GM19324 (cell line): Measurements from ENCODE around the gene U2AF1L4.

Experiments
- ATAC-seq: cut with Tn5 transposase; IDR thresholded peaks from one replicate; pipeline ENCODE4 v1.9.1; 2021; ENCODE audit warnings: mild to moderate bottlenecking, moderate library complexity; ENCODE audit not compliant: unreplicated experiment, low FRiP score

U2AF1L4 gene

DNA sequence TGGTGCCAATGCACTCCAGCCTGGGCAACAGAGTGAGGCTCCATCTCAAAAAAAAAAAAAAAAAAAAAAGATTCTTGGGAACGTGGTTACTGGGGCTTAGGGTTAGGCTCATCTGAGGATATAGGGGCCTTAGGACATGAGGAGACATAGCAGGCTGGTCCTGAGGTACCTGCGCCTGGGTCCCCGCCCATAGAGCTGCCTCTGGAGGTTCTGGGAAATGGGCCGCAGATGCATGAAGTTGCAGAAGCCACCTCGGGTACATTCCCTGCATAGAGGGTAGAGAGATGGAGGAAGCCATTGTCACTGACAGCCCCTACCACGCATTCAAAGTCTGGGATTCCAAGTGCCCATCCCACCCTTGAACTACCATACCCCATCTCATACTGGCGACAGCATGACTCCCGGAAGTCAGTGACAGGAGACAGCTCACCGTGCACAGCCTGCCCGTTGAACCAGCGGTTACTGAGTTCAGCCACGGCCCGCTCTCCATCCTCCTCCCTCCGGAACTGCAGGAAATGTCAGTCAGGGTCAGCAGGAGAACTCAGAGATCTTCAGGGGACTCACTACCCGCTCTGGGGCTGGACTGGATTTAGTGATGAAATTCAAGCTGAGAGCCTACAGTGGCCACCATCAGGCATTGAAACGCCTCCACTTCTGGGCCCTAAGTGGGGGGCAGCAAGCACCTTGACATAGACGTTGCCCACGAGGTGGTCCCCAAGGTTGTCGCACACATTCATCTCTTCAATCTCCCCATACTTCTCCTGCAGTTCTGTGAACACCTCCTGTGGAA is 1.4 kb downstream of the U2AF1L4 start:
- no peak for ATAC-seq

DNA sequence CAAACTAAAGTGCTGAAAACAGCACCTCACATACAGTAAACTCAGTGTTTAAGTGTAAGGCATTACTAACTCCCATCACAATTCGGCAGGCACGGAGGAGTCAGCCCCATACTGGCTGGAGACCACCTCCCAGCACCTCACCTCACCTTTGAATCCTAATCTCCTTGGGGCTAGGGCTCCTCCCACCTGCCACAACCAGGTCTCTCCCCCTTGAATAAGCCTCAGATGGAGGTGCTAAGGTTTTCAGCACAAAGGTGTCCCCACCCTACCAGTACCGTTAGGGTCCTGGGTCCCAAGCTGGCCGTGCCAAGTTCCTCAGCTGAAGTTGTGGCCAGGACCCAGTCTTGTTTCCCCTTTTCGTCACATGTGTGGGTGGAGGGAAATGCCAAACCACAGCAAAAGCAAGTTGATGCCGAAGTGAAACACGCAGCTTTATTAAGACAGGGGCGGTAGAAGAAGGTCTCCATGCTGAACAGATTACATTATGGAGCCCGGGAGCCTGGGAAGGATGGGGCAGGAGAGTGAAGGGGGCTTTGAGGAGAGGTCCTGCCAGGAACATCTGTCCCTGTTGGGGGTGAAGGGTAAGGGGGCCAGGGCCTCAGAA is 3.0 kb downstream of the U2AF1L4 start, which contains the start of gene IGFLR1:
IGFLR1 (minus strand) TSS at position 332 of the 604 bp plus-strand sequence. CDS start 1,272 bp downstream, outside the sequence.
- ATAC-seq = no peak

DNA sequence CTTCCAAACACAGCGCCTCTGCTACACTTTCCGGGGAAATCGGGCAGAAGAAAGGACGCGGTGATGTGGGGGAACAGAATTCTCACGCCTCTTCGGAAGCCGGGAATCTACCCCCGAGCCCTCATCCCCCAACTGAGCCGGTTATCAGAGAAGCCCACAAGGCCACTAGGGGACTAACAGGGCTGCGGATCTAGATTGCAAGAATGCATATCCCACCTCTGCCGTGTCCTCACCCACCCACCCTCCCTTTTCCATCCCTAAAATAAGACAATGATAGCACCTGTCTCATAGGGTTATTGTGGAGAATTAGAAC is 4.1 kb downstream of the U2AF1L4 start:
- ATAC-seq = no peak

DNA sequence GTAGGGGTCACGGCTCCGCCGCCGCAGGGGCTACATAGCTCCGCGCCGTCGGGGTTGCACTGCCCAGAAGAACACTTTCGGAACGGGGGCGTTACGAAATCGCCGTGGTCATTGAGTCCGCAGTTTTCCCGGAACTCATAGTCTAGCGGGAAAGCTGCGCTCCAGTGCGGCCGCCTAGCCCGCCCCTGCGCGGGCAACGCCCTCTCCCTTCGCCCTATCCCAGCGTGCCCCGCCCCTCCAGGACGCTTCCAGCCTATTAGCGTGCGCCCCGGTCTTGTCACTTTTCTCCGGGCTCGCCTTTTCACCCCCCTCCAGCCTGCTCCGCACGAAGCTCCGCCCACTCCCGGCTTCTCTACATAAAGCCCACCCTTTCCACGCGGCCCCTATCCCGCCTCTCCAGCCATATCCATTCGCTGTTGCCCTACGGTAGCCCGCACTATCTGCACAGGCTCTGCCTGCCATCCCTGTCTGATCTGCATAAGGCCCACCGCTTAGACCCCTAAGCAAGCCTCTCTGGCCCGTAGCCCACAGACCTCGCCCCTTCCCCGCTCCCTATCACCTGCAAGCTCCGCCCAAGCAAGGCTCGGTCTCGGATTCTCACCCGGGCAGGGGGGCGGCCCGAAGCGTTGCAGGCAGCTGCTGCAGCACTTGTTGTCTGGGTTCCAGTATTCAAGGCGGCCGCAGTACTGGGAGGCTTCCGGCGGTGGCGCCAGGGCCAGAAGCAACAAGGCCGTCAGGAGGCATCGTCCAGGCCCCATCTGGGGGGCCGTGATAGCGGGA is 4.6 kb downstream of the U2AF1L4 start:
- ATAC-seq = peak; percentile 61

DNA sequence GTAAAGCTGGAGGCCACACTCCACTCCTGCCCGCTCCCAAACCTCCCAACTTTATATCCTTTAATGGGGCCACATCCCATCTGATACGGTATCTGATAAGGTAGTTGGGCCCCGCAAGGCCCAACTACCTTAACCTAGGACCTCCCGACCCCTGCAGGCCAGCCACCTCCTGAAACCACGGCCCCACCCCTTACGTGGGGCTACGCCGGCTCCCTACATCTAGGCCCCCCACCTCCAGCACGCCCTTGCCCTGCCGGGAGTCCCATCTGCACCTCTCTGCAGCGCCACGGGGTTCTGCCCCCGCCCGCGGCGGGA is 5.2 kb downstream of the U2AF1L4 start:
- ATAC-seq = no peak

DNA sequence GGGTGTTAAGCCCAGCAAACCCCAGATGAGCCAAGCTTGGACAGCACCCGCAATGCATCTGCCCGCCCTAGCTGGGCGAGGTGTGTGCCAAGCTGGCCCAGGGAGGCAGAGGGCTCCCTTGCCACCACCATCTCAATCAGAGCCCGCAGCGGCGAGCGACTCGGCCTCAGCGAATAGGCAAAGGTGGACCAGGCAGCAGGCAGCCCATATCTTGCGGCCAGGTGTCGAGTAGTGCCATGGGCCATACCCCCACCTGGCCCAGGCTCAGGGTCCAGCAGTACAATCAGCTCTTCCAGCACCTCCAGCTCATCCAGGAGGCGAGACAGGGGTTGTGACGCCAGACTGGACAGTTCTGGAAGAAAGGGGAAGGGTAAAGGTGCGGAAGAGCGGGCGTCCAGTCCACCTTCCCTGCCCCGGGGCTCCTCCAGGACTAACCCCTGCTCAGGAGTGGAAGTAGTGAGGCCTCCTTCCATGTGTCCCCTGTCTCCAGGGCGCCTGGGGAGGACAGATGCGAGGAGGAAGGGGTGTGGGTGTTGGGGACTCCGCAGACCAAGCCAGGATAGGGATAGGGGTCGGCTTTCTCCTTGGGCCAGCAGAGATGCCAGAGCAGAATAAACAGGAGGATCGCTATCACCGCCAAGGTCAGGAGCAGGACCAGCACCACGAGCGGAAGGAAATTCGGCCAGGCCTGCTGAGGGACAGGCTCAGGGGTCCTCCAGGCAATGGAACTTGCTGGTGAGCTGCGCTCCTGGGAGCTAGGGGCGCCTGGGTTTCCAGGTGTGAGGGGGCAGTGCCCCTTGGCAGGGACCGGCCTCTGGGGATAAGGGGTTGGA is 5.7 kb downstream of the U2AF1L4 start:
- ATAC-seq = no peak

DNA sequence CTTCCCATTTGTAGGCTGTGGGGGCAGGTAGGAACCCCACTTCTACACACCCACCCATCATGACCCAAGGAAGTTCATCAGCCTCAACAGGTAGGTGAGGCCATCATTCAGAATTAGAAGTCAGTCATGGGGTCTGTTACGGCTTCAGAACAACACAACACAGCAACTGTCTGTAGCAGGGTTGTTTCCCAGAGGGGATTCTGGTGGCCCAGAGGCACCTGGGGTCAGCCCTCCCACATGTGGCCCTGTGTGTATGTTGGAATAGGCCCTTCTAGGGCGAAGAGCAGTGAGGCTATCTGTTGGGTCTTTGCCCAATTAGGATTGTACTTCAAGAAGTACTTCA is 6.4 kb downstream of the U2AF1L4 start:
- no peak for ATAC-seq

DNA sequence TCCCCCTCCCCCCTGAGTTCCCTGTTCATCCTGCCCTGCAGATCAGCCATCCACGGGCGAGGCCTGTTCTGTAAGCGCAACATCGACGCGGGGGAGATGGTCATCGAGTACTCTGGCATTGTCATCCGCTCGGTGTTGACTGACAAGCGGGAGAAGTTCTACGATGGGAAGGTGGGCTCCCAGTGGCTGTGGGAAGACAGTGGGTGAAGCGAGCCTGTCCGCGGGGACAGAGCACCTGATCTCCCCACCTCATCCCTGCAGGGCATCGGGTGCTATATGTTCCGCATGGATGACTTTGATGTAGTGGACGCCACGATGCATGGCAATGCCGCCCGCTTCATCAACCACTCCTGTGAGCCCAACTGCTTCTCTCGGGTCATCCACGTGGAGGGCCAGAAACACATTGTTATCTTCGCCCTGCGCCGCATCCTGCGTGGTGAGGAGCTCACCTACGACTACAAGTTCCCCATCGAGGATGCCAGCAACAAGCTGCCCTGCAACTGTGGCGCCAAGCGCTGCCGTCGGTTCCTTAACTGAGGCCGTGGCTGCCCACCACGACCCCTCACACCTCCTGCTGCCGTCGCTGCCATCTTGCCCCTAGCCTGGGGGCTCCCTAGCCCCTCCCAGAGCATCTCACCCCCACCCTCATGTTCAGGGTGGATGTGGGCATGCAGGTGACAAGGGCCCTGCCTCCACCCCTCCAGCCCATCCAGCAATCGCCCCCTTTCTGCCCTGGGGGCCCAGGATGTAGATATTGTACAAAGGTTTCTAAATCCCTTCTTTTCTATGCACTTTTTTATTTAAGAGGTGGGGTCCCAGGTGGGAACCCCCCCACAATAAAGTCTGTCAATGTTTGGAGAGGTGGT is 7.0 kb downstream of the U2AF1L4 start:
- no peak for ATAC-seq

DNA sequence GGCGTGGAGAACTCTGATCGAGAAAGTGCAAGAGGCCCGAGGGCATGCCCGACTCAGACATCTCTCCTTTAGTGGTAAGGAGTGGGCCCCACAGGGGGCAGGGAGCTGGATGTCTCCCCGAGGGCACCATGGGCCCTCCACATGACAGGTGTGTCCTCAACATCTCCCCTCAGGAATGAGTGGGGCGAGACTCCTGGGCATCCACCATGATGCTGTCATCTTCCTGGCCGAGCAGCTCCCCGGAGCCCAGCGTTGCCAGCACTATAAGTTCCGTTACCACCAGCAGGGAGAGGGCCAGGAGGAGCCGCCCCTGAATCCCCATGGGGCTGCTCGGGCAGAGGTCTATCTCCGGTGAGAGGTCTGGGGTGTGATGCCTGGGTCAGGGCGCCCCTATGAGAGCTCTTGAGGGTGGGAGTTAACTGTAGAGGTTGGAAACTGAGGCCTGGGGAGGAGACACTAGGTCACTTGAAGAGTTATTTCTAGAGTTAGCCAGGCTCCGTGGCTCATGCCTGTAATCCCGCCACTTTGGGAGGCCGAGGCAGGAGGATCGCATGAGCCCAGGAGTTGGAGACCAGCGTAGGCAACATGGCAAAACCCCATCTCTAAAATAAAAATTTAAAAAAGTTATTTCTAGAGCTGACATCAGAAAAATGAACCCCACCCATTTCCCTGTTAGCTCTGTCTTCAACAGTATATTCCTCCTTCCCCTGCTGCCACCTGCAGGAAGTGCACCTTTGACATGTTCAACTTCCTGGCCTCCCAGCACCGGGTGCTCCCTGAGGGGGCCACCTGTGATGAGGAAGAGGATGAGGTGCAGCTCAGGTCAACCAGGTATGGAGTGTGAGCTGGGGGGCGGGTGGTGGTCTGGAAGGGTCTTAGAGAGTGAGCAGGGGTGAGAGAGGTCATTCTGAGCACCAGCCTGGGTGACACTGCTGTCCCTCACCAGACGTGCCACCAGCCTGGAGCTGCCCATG is 8.0 kb downstream of the U2AF1L4 start:
- no peak for ATAC-seq

DNA sequence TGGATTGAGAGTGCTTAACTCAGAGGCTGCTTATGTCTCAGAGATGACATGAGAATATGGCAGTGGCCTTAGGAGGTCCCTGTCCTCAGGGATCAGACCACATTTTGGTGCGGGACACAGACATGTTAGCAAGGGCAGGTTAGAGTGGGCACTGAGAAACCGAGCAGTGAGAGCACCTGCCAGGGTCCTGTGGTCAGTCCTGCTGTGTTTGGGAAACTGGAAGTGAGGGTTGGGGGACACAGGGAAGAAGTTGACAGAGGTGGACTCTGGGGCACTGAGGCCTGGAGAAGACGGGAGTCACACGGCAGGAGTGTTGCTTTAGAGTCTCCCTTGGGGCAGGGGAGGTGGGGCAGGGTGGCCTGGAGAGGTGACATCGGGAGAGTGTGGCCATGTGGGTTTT is 10.3 kb downstream of the U2AF1L4 start:
- ATAC-seq = no peak

DNA sequence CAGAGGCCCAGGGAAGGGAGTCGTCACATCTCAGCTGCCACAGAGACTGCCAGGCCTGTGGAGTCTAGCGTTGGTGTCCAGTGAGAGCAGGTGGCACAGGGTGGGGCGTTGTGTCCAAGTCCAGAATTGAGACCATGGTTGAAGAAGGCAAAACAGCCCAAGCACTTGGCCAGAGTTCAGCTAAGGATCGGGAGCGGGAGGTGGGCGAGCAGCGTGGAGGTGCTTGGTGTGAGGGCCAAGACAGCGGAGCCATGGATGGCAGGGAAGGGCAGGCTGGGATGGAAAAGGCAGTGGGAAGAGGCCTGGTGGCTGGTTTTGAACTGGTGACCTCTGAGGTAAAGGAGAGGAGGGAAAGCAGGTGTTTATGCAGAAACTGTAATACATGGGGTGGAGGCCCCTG is 10.9 kb downstream of the U2AF1L4 start:
- ATAC-seq = no peak

DNA sequence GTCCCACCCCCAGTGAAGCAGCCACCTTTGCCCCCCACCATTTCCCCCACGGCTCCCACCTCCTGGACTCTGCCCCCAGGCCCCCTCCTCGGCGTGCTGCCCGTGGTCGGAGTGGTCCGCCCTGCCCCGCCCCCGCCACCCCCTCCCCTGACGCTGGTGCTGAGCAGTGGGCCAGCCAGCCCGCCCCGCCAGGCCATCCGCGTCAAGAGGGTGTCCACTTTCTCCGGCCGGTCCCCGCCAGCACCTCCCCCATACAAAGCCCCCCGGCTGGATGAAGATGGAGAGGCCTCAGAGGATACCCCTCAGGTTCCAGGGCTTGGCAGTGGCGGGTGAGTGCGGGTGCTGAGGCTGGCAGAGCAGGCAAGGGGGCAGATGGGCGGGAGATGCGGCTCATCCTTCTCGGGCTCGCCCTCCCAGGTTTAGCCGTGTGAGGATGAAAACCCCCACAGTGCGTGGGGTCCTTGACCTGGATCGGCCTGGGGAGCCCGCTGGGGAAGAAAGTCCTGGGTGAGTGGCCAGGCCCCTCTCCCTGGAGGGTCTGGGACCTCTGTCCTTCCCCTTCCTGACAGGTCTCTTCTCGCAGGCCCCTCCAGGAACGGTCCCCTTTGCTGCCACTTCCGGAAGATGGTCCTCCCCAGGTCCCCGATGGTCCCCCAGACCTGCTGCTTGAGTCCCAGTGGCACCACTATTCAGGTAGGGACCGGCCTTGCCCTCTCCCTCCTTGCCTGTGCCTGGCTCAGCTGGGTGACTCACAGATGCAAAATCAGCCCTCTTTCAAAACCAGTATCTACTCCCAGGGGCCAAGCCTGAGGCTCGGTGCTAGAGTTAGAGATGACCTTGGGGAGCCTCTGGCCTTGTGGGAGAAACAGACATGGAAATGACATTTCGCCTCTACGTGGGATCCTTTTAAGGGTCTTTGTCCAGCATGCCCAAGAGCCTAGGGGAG is 11.8 kb downstream of the U2AF1L4 start:
- ATAC-seq = no peak

DNA sequence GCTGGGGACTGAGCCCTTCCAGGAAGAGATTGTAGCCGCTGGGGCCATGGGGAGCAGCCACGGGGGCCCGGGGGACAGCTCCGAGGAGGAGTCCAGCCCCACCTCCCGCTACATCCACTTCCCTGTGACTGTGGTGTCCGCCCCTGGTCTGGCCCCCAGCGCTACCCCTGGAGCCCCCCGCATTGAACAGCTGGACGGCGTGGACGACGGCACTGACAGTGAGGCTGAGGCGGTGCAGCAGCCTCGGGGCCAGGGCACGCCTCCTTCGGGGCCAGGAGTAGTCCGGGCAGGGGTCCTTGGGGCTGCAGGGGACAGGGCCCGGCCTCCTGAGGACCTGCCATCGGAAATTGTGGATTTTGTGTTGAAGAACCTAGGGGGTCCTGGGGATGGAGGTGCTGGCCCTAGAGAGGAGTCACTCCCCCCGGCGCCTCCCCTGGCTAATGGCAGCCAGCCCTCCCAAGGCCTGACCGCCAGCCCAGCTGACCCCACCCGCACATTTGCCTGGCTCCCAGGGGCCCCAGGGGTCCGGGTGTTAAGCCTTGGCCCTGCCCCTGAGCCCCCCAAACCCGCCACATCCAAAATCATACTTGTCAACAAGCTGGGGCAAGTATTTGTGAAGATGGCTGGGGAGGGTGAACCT is 12.6 kb downstream of the U2AF1L4 start:
- no peak for ATAC-seq

DNA sequence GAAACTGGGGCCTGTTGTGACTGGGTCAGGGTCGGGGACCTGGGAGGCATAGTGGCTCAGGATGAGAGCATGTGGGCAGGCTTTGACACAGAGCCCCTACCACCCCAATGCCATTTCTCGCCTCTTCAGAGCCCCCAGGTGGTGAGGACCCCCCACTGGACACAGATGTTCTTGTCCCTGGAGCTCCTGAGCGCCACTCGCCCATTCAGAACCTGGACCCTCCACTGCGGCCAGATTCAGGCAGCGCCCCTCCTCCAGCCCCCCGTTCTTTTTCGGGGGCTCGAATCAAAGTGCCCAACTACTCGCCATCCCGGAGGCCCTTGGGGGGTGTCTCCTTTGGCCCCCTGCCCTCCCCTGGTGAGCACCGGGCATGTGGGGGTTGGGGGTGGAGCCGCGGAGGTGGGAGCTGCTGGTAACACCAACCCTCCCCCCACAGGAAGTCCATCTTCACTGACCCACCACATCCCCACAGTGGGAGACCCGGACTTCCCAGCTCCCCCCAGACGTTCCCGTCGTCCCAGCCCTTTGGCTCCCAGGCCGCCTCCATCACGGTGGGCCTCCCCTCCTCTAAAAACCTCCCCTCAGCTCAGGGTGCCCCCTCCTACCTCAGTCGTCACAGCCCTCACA is 13.3 kb downstream of the U2AF1L4 start:
- no peak for ATAC-seq

DNA sequence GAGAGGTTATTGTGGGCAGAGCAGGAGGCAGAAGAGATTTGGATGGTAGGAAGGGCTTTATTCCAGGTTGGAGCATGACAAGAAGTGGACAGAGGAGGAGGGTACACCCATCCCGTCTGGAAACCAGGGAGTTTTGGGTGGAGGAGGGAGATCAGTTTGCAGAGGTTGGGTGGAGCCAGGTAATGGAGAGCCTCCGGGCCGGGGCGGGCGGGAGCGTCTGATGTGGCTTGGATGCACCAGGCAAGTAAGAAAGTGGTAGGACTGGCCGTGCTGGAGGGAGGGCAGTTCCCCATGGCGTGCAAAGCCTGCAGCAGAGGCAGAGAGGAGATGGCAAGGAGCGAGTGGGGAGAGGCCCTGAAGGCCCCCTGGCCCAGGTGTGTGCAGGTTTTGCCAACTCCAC is 13.9 kb downstream of the U2AF1L4 start:
- no peak for ATAC-seq

DNA sequence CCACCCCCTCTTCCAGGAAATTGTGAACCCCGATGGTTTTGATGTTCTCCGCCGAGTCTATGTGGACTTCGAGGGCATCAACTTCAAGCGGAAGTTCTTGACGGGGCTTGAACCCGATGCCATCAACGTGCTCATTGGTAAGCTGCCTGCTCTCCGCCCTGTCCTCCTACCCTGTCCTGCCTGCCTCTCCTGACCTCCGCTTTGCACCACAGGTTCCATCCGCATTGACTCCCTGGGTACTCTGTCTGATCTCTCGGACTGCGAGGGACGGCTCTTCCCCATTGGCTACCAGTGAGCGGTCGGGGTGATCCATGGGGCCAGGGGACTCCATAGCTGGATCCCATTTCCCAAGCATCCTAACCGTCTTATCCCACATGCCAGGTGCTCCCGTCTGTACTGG is 14.9 kb downstream of the U2AF1L4 start:
- no peak for ATAC-seq

DNA sequence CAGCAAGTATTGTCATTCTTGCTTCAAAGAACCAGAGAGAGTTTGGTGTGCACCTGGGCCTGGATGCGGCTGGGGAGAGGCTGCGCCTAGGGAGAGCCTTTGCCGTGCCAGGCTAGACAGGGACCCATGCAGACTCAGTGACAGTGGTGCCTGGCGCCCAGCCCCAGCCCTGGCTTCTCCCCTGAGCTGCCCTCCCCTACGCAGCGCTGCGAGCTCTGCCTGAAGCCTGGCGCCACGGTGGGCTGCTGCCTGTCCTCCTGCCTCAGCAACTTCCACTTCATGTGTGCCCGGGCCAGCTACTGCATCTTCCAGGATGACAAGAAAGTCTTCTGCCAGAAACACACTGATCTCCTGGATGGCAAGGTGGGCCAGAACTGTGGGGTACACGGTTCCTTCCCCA is 15.5 kb downstream of the U2AF1L4 start:
- ATAC-seq = no peak
